HCT116 (cell line): ENCODE results near the gene TRPV4. TPM values are rescaled to one million over a fixed set of nuclear protein-coding genes. Genes with fewer than 3 reads are reported as not detected.

Experiments used
- ATAC-seq: fragments of 200-7000 bp; cut with Tn5 transposase; 2 replicates; pipeline ENCODE4 v1.9.1; 2020; ENCODE audit warnings: mild to moderate bottlenecking, moderate library complexity
- BruUV-seq: library from RNA; stranded (reverse); fragments of 400-500 nt; replicated peaks from 2 replicates; lab custom pipeline; 2021; lab: Mats Ljungman, UMichigan
- CTCF ChIA-PET: fragments of 300-600 bp; sonication (Branson Sonifier 250); formaldehyde crosslinking; loops from one replicate; lab custom pipeline; 2021; ENCODE audit warnings: antibody characterized with exemption; lab: Charles Lee
- POLR2A ChIA-PET: fragments of 300-600, 350-600 bp; sonication (Branson Sonifier 250); formaldehyde crosslinking; loops from one replicate; lab custom pipeline; 2021; ENCODE audit warnings: antibody characterized with exemption; lab: Charles Lee
- RAD21 ChIA-PET, 2 experiments: fragments of 300-600 bp; sonication (Branson Sonifier 250); formaldehyde crosslinking; loops; one replicate each; lab custom pipeline; 2023; ENCODE audit warnings: low total read pairs in 2 of 2; ENCODE audit not compliant: uncharacterized antibody in 2 of 2, unreplicated experiment in 2 of 2, low non-redundant PET in 1 of 2; lab: Charles Lee
- DNase-seq: peaks from one replicate; pipeline ENCODE4 v3.0.0-alpha.2; 2010; ENCODE audit warnings: low read depth, low spot score
- H2AFZ ChIP-seq: fragments of 200-600 bp; shearing (Covaris generic), sonication (generic); 2 replicates; pipeline ENCODE4 v1.6.1; 2017; ENCODE audit warnings: low read depth, mixed run types, mixed read lengths, antibody characterized with exemption, low read length; ENCODE audit not compliant: poor library complexity, severe bottlenecking
- H3K27ac ChIP-seq: 2 replicates; pipeline ENCODE4 v1.5.1; 2012; ENCODE audit warnings: low read depth, low read length
- H3K27me3 ChIP-seq: fragments of 200-600 bp; sonication (generic); 2 replicates; pipeline ENCODE4 v1.6.1; 2016; ENCODE audit warnings: mixed run types, low read length, mixed read lengths; ENCODE audit not compliant: insufficient read depth
- H3K36me3 ChIP-seq, 2 experiments: fragments of 200-500 bp in 1 of 2; fragments of 200-600 bp in 1 of 2; sonication (Bioruptor generic) in 1 of 2; sonication (generic) in 1 of 2; 2 replicates each; pipeline versions ENCODE4 v1.5.1 to v1.6.1; 2014 to 2016; ENCODE audit warnings: low read length in 2 of 2, inconsistent platforms in 1 of 2, mixed read lengths in 1 of 2, mixed run types in 1 of 2; ENCODE audit not compliant: insufficient read depth in 2 of 2, control insufficient read depth in 1 of 2
- H3K4me1 ChIP-seq, 2 experiments: fragments of 200-600 bp in 1 of 2; sonication (generic) in 1 of 2; 2 replicates each; pipeline versions ENCODE4 v1.5.1 to v1.6.1; 2012 to 2017; ENCODE audit warnings: low read length in 2 of 2, inconsistent platforms in 1 of 2, mild to moderate bottlenecking in 1 of 2, mixed read lengths in 1 of 2, mixed run types in 1 of 2, moderate library complexity in 1 of 2; ENCODE audit not compliant: insufficient read depth in 2 of 2, control insufficient read depth in 1 of 2
- H3K4me2 ChIP-seq: fragments of 200-600 bp; sonication (generic); 2 replicates; pipeline ENCODE4 v1.6.1; 2017; ENCODE audit warnings: mixed run types, low read length, mixed read lengths
- H3K4me3 ChIP-seq, 2 experiments: fragments of 200-600 bp in 1 of 2; sonication (generic) in 1 of 2; replicated peaks in 1 of 2; 2 replicates each; pipeline ENCODE4 v1.5.1; 2011 to 2016; ENCODE audit warnings: low read length in 2 of 2, control low read depth in 1 of 2, low read depth in 1 of 2, mild to moderate bottlenecking in 1 of 2, mixed read lengths in 1 of 2, mixed run types in 1 of 2
- H3K79me2 ChIP-seq: fragments of 200-600 bp; sonication (generic); 2 replicates; pipeline ENCODE4 v1.6.1; 2017; ENCODE audit warnings: mild to moderate bottlenecking, mixed run types, low read length, moderate library complexity, mixed read lengths; ENCODE audit not compliant: insufficient read depth
- H3K9ac ChIP-seq: fragments of 200-600 bp; sonication (generic); 2 replicates; pipeline ENCODE4 v1.6.1; 2016; ENCODE audit warnings: low read length, mixed read lengths
- H3K9me2 ChIP-seq: fragments of 200-600 bp; sonication (generic), shearing (Covaris generic); 2 replicates; pipeline ENCODE4 v1.6.1; 2017; ENCODE audit warnings: mixed run types, mild to moderate bottlenecking, moderate library complexity; ENCODE audit not compliant: insufficient read depth
- H3K9me3 ChIP-seq, 2 experiments: fragments of 200-500 bp in 1 of 2; fragments of 200-600 bp in 1 of 2; sonication (Bioruptor generic) in 1 of 2; sonication (generic) in 1 of 2; 2 replicates each; pipeline ENCODE4 v1.6.1; 2014 to 2017; ENCODE audit warnings: low read length in 2 of 2, mixed read lengths in 2 of 2, inconsistent platforms in 1 of 2, low read depth in 1 of 2, mild to moderate bottlenecking in 1 of 2, mixed run types in 1 of 2, moderate library complexity in 1 of 2; ENCODE audit not compliant: control insufficient read depth in 1 of 2, insufficient read depth in 1 of 2
- H4K20me1 ChIP-seq: fragments of 200-600 bp; sonication (generic), shearing (Covaris generic); 2 replicates; pipeline ENCODE4 v1.6.1; 2017; ENCODE audit warnings: mixed run types, mild to moderate bottlenecking, moderate library complexity; ENCODE audit not compliant: insufficient read depth
- CBX3 ChIP-seq: IDR thresholded peaks from 2 replicates; pipeline ENCODE4 v1.6.1; 2012; ENCODE audit warnings: low read depth
- CEBPB ChIP-seq: IDR thresholded peaks from 2 replicates; pipeline ENCODE4 v1.6.1; 2012; ENCODE audit warnings: low read depth
- POLR2AphosphoS5 ChIP-seq: IDR thresholded peaks from 2 replicates; pipeline ENCODE4 v1.6.1; 2011; ENCODE audit warnings: mild to moderate bottlenecking, low read depth, low read length, moderate library complexity
- SIN3A ChIP-seq: IDR thresholded peaks from 2 replicates; pipeline ENCODE4 v1.6.1; 2012; ENCODE audit warnings: low read depth
- intact Hi-C: fragments of 100-400 bp; cut with micrococcal nuclease; formaldehyde crosslinking; loops from 2 replicates; pipeline ENCODE4 v1.10.0; 2022
- total RNA-seq: library from RNA; stranded (reverse); gene quantifications from one replicate; pipeline ENCODE4 v1.2.1, GENCODE V29; 2021; ENCODE audit not compliant: unreplicated experiment
- TF ChIP-seq, protein P1 (sequence below): IDR thresholded peaks from 2 replicates; pipeline ENCODE4 v1.6.1; 2012; ENCODE audit warnings: low read depth

TRPV4 gene
- total RNA-seq, 1 experiment from 2014 or later, result 0.54 TPM

- TF ChIP-seq, protein P1, sequence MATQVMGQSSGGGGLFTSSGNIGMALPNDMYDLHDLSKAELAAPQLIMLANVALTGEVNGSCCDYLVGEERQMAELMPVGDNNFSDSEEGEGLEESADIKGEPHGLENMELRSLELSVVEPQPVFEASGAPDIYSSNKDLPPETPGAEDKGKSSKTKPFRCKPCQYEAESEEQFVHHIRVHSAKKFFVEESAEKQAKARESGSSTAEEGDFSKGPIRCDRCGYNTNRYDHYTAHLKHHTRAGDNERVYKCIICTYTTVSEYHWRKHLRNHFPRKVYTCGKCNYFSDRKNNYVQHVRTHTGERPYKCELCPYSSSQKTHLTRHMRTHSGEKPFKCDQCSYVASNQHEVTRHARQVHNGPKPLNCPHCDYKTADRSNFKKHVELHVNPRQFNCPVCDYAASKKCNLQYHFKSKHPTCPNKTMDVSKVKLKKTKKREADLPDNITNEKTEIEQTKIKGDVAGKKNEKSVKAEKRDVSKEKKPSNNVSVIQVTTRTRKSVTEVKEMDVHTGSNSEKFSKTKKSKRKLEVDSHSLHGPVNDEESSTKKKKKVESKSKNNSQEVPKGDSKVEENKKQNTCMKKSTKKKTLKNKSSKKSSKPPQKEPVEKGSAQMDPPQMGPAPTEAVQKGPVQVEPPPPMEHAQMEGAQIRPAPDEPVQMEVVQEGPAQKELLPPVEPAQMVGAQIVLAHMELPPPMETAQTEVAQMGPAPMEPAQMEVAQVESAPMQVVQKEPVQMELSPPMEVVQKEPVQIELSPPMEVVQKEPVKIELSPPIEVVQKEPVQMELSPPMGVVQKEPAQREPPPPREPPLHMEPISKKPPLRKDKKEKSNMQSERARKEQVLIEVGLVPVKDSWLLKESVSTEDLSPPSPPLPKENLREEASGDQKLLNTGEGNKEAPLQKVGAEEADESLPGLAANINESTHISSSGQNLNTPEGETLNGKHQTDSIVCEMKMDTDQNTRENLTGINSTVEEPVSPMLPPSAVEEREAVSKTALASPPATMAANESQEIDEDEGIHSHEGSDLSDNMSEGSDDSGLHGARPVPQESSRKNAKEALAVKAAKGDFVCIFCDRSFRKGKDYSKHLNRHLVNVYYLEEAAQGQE, result no peak
- TF ChIP-seq SIN3A (no peak), POLR2AphosphoS5 (no peak)
Measured at GRCh38 chr12:109827080-109827479, 6.1 kb downstream of the TRPV4 start (continued).

DNA sequence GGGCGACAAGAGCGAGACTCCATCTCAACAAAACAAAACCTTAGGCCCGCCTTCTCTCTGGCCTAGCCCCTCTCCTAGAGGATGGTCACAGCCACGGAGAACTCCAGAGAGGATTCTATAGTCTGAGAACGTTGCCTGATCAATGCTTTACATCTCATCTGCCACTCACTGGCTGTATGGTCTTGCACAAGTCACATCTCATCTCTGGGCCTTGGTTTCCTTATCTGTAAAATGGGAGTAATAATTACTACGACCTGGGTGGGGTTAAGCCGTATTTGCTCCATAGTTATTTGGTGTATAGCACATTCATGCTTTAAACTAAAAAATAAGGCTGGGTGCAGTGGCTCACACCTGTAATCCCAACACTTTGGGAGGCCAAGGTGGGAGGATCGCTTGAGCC lies 8.5 kb downstream of the TRPV4 start:
- H3K27ac ChIP-seq, result no peak overlapping the region
- no peaks in the 10 kb centered on the region for H3K36me3 ChIP-seq
- DNase-seq (no peak), ATAC-seq (no peak)
- H3K4me3 ChIP-seq, result no peak overlapping the region
- POLR2A ChIA-PET, result no interaction called here
- no peak for TF ChIP-seq CBX3
- TF ChIP-seq POLR2AphosphoS5, result no peak
- TF ChIP-seq, protein P1, result no peak
- no peak for TF ChIP-seq CEBPB
- peaks cover 9 to 30% of the 10 kb centered on the region in 2 experiments; a peak in 3 of 4 replicates for H3K4me1 ChIP-seq
- no peaks in the 10 kb centered on the region for H3K9me2 ChIP-seq
- no peak overlapping the region for H3K4me2 ChIP-seq
- intact Hi-C loops, result no loop called here
- no peak overlapping the region for H2AFZ ChIP-seq
- CTCF ChIA-PET, result no interaction called here
- no peak overlapping the region for H3K9ac ChIP-seq
- no TSS peak for BruUV-seq
- no peaks in the 10 kb centered on the region for H3K9me3 ChIP-seq
- H4K20me1 ChIP-seq, result no peaks in the 10 kb centered on the region
- RAD21 ChIA-PET, result no interaction called here
- H3K79me2 ChIP-seq, result no peaks in the 10 kb centered on the region
- H3K27me3 ChIP-seq, result no peaks in the 10 kb centered on the region
